HG03442 (cell line): ENCODE results near the gene ARAF.
A peak's percentile ranks its signal among the peaks of the same experiment; 100 is the strongest.

Experiments
- ATAC-seq: cut with Tn5 transposase; IDR thresholded peaks from one replicate; pipeline ENCODE4 v1.9.1; 2021; ENCODE audit warnings: mild to moderate bottlenecking, moderate library complexity; ENCODE audit not compliant: unreplicated experiment

Gene ARAF

GRCh38 chrX:47563801-47564315 is 2.9 kb downstream of the ARAF start:
- no peak for ATAC-seq

DNA sequence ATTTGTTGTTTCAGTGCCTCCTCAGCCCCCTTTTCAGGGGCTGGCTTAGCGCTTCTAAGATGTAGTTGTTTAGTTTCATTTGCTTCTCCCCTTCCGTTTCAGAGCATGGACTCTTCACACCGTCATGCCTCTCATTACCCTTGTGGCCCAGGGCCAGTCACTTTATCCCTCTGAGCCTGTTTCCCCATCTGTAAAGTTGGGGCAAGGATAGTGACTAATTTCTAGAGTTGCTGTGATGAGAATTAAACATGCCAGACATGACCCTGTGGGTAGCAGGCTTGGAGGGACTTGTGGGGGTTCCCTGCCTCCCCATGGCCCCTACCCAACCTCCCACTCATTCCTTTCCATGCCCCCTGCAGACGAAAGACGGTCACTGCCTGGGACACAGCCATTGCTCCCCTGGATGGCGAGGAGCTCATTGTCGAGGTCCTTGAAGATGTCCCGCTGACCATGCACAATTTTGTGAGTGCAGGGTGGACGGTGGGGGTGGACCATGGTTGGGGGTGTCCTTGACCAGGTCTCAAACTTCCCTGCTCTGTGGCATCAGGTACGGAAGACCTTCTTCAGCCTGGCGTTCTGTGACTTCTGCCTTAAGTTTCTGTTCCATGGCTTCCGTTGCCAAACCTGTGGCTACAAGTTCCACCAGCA is 3.6 kb downstream of the ARAF start:
- no peak for ATAC-seq

GRCh38 chrX:47566841-47567240 is 5.8 kb downstream of the ARAF start:
- ATAC-seq = no peak

DNA sequence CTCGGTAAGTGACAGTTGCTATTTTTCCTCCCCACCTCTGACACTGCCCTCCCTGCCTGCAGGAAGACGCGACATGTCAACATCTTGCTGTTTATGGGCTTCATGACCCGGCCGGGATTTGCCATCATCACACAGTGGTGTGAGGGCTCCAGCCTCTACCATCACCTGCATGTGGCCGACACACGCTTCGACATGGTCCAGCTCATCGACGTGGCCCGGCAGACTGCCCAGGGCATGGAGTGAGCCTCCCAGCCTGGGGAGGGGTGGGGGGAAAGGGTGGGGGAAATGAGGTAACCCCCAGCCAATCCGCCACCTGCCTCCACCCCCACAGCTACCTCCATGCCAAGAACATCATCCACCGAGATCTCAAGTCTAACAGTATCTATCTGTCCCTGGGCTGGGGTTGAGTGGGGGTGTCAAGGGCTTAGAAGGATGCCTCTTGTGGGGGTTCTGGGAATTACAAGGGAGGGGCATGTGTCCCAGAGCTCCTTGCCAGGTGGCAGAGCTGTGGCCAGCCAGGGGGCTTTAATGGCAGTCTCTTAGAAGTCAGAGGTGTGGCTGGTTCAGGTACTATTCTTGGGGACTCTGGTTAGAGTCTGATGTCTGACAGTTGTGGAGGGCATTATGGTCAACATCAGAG is 7.8 kb downstream of the ARAF start:
- no peak for ATAC-seq

DNA sequence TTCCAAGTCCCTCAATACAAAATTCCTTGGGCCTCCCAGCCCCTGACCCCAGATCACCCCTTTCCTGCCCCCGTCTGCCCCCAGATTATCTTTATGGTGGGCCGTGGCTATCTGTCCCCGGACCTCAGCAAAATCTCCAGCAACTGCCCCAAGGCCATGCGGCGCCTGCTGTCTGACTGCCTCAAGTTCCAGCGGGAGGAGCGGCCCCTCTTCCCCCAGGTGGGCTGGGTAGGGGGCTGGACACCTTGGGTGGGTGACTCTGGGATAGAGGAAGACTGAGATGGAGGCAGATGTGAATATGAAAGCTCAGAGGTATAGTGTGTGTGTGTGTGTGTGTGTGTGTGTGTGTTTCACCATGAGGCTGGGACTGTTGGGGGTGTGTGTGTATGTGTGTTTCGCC is 9.8 kb downstream of the ARAF start:
- ATAC-seq = no peak

GRCh38 chrX:47571215-47571614 is 10.2 kb downstream of the ARAF start:
- ATAC-seq = no peak

DNA sequence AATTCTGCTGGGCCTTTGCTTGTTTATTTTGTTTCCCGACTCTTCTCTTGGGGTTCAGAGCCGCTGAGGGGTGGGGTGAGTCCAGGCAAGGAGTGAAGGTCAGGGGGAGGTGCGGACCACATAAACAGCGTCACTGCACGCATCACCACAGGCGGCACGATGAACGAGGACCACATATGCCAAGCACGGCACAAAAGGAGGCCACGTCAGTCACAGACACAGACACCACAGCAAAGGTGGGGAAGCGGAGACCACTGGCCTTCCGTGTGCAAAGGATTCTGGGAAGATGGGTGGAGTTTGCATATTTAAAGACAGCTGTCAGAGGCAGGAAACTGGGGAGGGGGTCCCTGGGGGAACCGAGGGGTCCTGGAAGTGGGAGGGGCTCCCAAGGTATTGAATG is 10.9 kb downstream of the ARAF start:
- no peak for ATAC-seq

DNA sequence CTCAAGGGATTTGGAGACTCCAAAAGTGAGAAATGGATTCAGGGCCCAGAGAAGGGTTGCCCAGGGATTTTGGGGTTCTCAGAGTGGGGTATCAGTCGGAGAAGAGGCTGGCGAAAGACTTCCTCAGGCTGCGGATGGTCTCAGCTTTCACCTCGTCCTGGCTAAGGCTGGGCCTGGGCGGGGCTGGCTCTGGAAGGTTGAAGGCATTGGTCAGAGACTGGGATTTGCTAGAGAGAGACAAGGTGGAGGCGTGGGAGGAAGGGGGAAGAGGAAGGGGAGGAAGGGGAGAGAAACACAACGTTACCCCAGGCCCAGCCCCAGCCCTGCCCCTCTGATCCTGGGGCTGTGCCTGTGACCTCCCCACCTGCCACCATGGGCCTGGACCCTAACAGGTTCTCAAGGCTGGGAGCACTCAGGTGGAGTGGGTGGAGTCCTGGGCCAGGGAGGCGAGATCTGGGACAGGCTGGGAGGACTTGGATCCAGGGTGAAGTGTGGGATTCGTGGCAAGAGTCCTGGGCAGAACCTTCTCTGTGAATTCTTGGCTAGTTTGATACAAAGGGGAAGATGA is 11.9 kb downstream of the ARAF start:
- ATAC-seq = no peak

DNA sequence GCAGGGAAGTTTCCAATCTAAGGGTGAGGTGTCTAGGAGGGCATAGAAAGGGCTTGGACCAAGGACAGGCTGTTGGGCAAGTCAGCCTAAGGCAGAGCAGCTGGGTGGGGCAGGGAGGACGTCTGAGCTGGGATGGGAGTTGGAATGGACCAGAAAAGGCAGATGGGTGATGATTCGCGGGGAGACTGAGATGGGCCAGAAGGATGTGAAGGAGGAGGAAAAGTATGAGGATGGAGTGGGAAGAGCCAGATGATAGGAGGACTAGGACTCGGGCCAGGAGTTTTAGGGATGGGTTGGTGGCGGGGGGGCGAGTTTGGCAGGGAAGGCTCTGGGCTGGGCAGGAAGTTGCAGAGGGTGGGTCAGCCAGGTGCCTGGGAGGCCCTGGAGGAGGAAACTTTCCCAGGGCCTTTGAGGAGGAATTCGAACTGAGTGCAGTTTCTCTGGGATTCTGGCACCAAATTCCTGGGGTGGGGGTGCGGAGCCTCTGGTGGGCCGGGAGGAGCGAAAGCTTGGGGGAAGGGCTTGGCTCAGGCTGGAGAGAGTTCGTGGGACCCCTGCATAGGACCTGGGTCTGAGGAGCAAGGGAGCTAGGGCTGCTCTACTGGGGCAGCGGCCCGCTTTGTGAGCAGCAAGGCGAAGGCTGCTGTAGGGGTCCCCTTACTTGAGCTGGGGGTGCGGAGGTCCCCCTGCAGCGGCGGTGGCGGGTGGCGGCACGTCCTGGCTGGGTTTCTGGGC is 12.5 kb downstream of the ARAF start:
- ATAC-seq = no peak

DNA sequence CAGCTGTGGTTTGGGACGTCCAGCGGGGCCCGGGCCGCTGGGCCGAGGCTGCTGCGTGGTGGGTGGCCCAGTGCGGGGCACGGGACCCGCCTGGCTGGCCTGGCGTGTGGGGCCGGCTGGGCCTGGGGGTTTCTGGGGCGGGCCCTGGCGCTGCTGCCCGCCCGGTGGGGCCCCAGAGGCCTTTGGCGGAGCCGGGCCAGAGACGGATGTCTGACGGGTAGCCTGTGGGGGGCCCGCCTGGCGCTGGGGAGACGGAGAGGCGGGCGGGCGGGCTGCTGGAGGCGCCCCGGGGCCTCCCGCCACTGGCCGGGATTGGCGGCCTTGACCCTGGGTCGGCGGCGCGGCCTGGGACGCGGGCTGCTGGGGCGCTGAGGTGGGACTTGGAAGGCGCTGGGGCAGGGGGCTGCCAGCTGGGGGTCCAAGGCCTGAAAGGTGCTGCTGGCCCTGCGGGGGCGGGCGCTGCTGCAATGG is 13.1 kb downstream of the ARAF start:
- ATAC-seq = no peak

DNA sequence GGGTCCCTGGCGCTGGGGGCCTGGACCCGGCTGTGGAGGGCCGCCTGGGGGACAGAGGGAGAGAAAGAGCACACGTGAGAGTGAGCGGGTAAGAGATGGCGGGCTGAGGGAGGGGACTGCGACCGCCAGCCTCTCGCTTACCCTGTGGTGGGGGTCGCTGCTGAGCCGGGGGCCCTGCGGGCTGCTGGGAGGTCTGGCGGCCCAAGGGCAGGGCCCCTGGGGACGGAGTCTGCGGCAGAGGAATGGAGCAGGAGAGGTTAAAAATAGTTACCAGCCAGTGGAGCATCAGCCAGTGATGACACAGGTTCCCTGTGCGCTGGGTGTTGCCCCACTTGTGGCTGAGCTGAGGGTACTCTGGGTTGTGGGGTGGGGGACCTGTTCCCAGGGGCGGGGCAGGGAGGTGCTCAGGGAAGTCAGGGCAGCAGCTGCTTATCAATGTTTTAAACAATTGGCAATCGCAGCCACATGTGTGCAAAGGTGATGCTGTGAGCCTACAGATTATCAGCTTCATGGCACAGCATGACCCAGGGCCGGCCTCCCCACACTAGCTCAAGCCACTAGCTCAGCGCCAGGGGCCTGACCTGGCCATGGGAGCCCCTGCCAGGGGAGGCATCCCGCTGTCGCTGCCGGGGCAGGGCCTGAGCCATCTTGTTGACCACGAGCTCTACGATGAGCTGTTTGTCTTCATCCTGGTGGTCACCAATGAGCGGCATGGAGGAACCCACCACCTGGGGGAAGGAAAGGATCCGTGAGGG is 13.7 kb downstream of the ARAF start:
- no peak for ATAC-seq

GRCh38 chrX:47576021-47576898 is 15.3 kb downstream of the ARAF start:
- ATAC-seq = no peak

DNA sequence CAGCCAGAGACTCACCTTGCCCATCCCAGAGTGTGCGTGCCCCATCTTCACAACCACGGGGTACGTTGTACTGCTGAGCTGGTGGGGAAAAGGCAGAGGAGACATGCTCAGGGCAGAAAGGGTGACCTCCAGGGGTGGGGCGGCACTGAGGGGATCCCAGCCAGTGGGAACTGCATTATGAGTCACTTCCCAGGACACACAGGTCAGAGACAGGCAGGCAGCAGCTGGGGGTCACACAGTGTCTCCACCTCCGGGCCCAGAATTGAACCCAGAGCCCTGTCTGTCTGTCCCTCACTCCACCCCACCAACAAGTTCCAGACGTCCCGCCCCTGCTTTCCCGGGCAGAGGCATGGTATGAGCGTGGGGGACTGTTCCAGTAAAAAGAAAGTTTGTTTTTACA is 16.4 kb downstream of the ARAF start:
- ATAC-seq = no peak

DNA sequence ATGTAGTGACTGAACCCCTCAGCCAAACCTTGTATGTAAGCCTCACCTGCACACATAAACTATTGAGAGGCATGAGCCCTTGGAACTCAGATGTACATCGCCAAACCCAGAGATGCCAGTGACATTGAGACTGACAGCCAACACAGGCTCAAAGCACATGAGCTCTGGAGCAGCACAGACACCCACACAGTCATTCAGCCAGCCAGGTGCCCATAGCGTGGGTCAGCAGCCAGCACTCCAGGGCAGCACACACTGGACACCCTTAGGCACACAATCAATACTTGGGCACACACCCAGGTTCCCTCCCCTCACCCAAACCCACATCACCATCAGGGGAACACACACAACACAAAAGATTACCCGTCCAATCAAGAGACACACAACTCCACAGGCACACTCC is 16.9 kb downstream of the ARAF start:
- no peak for ATAC-seq

- no peak for ATAC-seq
Measured at GRCh38 chrX:47578692-47579091, 17.7 kb downstream of the ARAF start.

GRCh38 chrX:47579537-47579936 is 18.5 kb downstream of the ARAF start:
- ATAC-seq = no peak

- peak; percentile 83 for ATAC-seq
Measured at GRCh38 chrX:47581731-47582647, 21.0 kb downstream of the ARAF start, which contains the start of gene TIMP1. Gene TIMP1, plus strand, starts transcription at chrX:47582436. Its CDS starts 980 bp downstream, at chrX:47583416.

DNA sequence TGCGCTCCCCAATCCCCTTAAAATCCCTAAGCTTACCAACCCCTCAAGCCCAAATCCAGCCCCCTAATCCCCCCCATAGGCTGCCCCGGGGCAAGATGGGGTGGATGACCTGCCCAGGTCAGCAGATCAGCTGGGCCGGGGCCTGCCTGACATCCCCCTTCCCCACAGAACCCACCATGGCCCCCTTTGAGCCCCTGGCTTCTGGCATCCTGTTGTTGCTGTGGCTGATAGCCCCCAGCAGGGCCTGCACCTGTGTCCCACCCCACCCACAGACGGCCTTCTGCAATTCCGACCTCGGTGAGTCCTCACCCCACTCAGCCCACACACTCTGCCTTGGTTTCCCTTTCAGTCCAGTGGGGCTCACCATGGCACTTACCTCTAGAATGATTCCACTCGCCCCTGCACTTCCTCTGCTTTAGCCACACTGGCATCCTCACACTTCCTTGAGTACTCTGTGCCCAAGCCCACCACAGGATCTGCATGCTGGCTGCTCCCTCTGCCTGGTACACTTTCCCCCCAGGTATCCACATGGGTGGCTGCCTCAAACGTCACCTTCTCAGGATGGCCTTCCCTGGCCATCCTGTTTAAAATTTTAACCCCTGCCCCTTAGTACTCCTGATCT is 22.3 kb downstream of the ARAF start:
- ATAC-seq = no peak
